SKM-1 (cell line): ENCODE data around the gene SOHLH1.

Source experiments
- DNase-seq: peaks from one replicate; lab custom pipeline; 2025; ENCODE audit not compliant: unreplicated experiment; lab: John Stamatoyannopoulos, UW

Gene SOHLH1

GRCh38 chr9:135731454-135731853 lies 32.2 kb upstream of the SOHLH1 start:
- DNase-seq = no peak

DNA sequence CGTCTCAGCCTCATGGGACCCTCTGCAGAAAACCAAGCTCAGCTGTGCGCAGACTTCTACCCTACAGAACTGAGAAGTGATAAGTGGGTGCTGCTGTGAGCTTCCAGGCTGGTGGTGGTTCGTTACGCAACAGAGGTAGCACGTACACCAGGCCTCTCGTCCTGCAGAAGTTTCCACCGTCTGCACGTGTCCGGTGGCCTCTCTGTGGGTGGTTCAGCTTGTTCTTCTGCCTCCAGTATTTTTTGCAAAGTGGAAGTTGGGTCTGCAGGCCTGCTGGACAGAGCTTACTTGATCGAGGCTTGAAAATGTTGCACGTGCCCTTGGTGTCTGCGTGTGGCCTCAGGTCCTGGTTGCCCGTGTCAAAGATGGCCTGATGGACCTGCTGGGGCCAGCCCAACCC lies 30.2 kb upstream of the SOHLH1 start:
- DNase-seq = no peak

DNA sequence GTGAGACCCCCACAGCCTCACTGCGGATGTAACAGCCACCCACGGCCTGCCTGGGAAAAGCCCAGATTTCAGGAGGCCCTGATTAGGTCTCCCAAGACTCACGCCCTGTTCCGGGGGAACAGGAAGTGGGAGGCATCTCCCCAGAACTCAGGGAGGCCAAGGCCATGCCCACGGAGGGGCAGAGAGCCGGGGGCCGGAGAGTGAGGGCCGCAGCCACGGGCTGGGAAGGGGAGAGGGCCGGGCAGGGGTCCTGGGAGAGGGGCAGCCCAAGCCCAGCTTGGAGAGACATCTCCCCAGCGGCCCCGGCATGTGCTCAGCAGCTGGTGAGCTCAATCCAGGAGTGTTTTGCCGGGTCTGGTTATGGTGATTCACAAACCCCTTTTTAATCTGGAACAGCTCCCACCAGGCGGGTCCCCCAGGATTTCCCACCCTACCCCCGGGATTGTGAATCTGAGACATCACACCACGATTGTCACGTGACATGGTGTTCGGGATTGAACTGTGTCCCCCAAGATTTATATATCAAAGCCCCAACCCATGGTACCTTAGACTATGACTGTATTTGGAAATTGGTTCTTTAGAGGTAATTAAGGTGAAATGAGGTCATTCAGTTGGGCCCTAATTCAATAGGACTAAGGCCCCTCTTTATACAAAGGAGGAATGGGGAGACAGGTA lies 29.3 kb upstream of the SOHLH1 start:
- no peak for DNase-seq

DNA sequence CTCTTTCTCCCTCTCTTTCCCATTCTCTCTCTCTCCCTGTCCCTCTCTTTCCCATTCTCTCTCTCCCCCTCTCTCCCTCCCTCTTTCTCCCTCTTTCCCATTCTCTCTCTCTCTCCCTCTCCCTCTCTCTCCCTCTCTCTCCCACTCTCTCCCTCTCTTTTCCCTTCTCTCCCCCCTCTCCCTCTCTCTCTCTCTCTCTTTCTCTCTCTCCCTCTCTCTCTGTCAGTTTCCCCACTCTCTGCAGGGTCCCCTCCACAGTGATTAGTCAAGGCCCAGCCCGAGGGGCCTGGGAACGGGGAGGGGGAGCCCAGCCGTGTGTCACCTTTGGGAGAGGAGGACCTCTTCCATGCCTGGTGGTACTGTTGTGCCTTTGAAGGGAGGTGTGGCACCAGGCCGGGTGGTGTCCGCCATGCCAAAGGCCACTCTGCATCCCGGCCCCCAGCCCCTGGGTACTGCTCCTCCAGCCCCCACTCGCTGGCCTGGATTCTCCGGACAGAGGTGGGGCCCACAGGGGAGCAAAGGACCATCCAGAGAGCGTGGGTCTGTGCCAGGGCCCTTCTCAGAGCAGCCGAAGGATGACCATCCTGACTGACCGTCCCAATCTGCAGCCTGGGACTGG lies 28.1 kb upstream of the SOHLH1 start:
- DNase-seq = no peak

DNA sequence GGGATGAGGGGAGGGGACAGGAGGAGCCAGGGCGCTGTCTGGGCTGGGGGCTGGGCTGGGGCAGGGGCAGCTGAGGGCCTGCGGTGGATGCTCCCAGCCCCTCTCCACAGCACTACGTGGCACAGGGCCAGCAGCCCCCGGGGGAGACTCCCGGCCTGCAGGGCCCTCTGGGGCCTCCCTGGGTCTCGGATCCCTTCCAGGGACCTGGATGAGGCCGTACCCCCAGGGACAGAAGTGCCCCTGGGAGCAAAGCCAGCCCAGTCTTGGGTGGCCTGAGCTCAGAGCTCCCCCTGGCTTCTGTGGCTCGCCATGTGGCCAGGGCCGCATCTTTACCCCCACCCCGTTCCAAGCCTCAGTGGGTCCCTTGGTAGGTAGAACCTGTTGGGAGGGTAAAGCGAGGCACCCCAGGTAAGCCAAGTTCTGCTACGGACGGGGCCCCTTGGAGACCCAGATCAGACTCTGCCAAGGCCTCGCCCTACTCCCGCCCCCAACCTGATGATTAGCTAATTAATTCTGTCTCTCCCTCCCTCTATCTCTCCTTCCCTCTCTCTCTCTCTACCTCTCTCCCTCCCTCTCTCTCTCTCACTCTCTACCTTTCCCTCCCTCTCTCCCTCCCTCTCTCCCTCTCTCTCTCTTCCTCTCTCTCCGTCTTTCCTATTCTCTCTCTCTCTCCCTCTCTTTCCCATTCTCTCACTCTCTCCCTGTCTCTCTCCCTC lies 27.0 kb upstream of the SOHLH1 start:
- no peak for DNase-seq

DNA sequence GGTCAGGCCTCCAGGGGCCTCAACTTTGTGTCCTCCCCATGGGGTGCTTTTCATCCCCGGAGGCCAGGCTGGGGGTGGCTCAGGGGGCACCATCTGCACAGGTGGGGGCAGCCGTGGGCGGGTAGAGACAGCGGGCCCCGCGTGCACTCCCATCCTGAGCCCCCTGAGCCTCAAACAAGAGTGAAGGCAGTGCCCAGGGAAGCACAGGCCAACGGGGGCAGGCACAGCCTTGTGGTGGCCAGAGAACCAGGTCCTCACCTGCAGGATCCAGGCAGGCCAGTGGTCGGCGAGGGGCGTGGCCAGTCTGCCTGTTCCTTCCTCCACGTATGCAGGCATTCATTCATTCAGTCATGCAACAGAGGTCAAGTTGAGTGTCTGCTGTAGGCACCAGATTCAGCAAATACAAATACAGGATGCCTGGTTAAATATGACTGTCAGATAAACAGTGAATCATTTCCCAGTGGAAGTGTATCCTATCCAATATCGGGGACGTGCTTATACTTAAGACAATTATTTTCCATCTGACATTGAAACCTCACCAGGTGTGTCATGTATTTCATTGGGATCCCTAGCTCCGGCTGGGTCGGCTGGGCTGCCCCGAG lies 25.0 kb upstream of the SOHLH1 start:
- DNase-seq = no peak

DNA sequence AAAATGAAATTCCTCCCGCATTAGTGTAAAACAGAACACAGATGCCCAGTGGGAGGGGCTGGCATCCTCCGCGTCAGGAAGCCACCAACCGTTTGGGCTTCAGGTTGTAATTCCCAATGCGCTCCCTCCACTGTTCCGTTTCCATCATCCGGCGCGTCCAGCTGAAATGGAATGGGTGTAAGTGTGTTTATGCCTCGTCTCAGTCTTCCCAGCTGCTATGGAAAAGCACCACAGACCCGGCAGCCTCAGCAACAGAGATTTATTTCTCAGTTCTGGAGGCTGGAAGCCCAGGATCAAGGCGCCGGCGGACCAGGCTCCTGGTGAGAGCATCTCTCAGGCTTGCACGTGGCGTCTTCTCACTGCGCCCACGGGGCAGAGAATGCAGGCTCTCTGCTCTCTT lies 23.1 kb upstream of the SOHLH1 start:
- DNase-seq = no peak

DNA sequence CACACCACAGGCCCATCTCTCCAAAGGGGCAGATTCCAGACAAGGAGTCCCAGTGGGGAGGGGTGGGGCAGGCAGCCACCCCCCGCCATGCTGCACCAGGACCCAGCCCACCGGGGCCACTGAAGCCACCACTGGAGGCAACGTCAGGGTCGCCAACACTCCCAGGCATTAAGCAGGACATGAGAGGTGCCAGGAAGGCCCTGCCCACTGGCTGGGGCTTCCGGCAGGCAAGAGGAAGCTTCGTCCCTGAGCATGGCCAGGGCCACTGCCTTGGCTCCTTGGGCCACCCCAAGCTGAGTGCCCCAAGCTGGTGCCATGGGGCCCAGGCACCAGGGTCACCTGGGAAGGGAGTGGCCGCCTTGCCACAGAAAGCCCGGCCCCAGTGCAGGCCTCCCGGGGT lies 20.2 kb upstream of the SOHLH1 start:
- DNase-seq = no peak

DNA sequence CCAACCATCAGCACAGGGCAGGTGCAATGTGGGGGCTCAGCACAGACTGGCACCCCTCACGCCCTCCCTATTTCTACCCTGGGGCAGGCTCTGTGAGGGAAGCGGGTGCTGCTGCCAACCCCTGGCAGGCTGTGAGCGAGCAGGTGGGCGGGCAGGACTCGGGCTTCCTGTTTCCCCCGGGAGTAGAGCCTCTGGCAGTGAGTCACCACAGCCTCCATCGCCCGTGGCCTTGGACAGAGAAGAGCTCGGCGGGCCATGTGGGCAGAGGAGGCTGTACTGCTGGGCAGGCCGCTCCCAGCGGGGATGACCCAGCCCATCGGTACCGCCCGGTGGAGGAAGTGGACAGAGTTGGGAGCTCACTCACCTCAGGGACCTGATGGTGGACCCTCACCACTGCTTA lies 19.3 kb upstream of the SOHLH1 start:
- no peak for DNase-seq

- DNase-seq = no peak
Observed at GRCh38 chr9:135717410-135717809, 18.1 kb upstream of the SOHLH1 start.

DNA sequence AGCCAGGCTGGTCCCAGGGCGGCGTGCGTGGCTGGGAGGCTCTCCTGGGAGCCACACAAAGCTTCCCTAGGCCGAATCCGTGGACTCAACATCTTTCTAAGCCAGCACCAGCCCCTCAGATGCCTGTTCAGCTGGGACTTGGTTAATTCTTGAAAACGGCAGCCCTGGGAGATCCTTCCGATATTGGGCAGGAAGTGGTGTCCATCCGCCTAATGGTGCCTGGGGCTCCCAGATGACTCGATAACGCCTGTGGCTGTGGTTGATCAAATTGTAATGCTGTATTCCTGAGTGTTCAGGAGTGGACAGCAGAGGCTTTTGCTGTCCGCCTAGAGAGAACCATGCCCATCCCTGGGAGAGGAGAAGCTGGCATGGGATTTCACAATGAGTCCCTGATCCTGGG lies 16.8 kb upstream of the SOHLH1 start:
- no peak for DNase-seq

GRCh38 chr9:135715056-135715595 lies 15.8 kb upstream of the SOHLH1 start:
- no peak for DNase-seq

DNA sequence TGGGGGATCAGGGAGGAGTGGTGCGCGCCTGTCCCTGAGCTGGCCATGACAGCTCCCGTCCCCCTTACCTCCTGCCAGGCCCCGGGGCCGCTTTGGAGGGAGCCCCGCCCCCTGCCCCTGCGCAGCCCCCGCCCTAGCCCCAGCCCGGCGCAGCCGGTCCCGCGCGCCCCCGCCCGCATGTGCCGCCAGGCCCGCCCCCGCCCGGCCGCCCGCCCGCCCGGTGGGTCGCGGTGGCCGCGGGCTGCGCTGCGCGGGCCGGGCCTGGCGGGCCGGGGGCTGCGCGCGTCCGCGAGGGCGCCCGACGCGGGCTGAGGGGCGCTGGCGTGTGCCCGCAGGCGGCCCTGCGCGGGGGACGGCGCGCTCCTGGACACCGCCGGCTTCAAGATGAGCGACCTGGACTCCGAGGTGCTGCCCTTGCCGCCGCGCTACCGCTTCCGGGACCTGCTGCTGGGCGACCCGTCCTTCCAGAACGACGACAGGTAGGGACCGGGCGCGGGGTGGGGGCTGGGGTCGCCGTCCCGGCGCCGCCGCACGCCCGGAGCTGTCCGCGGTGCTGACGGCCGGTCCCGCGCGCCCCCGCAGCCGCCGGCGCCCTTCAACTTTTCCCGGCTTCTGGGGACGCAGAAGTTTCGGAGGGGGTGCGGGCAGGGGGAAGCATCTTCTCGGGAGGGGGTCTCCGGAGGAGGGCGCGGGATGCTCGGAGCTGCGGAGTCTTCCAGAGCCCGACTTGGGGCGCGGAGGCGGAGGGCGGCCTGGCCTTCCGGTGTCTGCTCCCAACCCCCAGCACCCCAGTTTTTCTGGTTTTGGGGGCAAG lies 15.2 kb upstream of the SOHLH1 start:
- DNase-seq = no peak

DNA sequence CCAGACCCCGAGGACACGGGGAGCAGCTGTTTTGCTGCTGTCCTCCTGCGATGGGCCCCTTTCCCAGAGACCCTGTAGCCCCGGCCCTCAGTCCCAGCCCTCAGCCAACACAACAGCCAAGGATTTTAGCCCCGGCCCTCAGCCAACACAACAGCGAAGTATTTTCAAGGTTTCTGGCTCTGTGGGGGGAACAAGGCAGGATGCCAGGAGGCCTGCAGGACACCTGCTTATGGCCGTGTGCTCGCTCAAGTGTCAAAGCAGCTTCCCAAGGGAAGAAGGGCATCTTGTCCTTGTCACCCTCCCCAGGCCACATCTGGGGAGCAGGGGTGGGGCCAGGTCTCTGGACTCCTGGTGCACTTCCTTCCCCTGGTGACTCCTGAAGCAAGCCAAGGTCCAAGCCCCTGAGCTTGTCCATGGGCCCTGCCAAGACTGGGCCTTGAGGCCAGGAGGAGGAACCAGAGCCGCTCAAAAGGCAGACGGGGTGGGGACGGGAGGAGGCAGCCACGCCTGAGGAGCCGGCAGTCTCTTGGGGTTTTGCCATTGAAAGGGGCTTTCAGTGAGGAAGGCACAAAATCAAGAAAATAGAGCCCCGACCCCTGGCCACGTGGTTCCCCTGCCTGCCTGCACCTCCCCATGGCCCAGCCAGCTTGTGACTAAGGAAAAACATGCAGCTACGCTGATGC lies 13.5 kb upstream of the SOHLH1 start:
- DNase-seq = no peak

- DNase-seq = no peak
Observed at GRCh38 chr9:135711881-135712280, 12.6 kb upstream of the SOHLH1 start.

DNA sequence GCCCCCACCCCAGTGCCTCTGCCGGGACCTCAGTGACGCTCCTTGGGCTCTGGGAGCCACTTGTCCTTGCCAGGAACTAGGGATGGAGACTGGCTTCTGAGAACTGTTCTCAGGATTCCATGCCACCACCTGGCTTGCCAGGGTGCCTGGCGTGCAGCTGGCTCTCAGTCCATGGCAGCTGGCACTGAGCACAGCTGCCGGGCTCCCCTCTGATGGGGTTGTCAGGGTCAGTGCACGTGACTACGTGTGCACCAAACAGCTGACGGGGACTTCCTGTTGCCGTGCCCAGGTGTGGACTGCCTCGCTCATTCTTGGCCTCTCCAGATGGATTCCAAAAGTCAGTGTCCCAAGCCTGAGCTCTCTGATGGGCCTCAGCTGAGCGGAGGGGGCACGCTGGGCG lies 12.1 kb upstream of the SOHLH1 start:
- no peak for DNase-seq

DNA sequence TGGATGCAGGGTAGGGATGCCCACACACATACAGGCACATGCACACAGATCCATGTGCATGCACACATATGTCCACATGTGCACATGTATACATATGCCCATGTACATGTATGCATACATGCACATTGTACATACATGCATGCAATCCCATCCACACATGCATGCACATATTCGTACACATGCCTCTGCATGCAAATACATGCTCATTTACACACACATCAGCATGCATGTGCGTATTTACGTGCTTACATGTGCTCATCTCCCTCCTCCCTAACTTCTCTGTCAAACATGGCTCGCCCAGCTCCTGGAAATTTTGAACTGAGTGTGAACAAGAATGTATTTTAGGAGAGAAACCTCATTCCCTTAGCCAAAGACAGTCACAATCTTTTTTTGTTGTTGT lies 8.9 kb upstream of the SOHLH1 start:
- no peak for DNase-seq

DNA sequence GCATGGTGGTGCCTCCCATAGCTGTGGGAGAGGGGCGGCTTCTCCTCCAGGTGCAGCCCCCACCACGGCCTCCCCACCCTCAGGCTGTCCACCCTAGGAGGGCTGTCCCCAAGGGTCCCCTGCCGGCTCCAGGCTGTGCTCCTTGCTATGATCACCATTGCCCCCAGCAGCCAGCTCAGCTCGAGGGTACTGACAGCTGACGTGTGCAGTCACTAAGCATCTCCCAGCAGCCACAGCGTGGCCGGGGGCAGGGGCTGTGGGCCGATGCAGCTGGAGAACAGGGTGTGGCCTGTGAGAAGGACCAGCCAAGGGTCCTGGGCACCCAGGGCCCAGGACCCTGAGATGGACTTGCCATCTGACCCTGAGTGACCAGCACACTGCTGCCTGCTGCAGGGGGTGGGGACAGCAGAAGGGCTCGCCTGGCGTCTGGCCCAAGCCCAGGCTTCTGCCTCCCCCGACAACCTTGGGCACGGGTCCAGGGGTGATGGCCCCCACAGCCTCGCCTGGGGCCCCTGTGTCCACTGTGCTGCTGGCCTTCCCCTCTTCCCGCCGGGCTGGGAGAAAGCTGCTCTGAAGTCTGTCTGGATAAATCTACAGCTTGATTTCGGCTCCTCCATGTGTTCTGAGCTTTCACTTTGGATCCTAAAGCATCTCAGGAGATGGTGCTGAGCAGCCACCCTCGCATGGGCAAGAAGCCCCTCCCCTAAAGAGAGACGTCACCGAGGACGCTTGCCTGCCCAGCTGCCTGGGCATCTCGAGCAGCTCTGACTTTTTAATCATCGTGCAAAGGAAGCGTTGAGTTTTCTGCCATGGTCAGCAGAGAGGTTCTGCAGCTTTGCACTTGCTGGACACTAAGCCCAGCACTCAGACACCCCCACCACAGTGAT lies 8.2 kb upstream of the SOHLH1 start:
- DNase-seq = no peak

GRCh38 chr9:135706288-135706687 lies 7.0 kb upstream of the SOHLH1 start:
- no peak for DNase-seq
